K562 (cell line): Measurements from ENCODE around the gene SETD4.

Experiments used
- COPS2 ChIP-seq: fragments of 450-650 bp; conservative IDR thresholded peaks from 2 replicates; pipeline ENCODE4 v1.6.1; 2016; ENCODE audit warnings: mild to moderate bottlenecking, moderate library complexity
- EP300 ChIP-seq: IDR thresholded peaks from 2 replicates; pipeline ENCODE4 v1.6.1; 2012; ENCODE audit warnings: low read length, improper control_type of control experiment
- ERF ChIP-seq: fragments of 450-650 bp; formaldehyde crosslinking; IDR thresholded peaks from 2 replicates; pipeline ENCODE4 v1.4.0; 2020; ENCODE audit warnings: mild to moderate bottlenecking, mixed read lengths
- HDAC2 ChIP-seq: fragments of 450-650 bp; IDR thresholded peaks from 2 replicates; pipeline ENCODE4 v1.6.1; 2016; ENCODE audit warnings: mild to moderate bottlenecking
- POLR2A ChIP-seq: fragments of 450-650 bp; conservative IDR thresholded peaks from 2 replicates; pipeline ENCODE4 v1.6.1; 2016
- PTBP1 ChIP-seq: fragments of 200-400 bp; formaldehyde crosslinking; IDR thresholded peaks from 2 replicates; pipeline ENCODE4 v1.6.1; 2017; ENCODE audit warnings: low read depth, low read length
- ZNF707 ChIP-seq: fragments of 250-450 bp; sonication (Bioruptor Pico); conservative IDR thresholded peaks from 2 replicates; pipeline ENCODE4 v1.8.0; 2022; ENCODE audit warnings: inconsistent platforms, mild to moderate bottlenecking, moderate library complexity
- TF ChIP-seq, protein P1 (sequence below): sonication (generic); formaldehyde crosslinking; IDR thresholded peaks from 2 replicates; pipeline ENCODE4 v1.8.0; 2022; ENCODE audit warnings: mild to moderate bottlenecking, low read depth, missing genetic modification reagents
- TF ChIP-seq, protein P2 (sequence below): sonication (generic); formaldehyde crosslinking; IDR thresholded peaks from 2 replicates; pipeline ENCODE4 v1.8.0; 2023; ENCODE audit warnings: mild to moderate bottlenecking, missing genetic modification reagents

DNA sequence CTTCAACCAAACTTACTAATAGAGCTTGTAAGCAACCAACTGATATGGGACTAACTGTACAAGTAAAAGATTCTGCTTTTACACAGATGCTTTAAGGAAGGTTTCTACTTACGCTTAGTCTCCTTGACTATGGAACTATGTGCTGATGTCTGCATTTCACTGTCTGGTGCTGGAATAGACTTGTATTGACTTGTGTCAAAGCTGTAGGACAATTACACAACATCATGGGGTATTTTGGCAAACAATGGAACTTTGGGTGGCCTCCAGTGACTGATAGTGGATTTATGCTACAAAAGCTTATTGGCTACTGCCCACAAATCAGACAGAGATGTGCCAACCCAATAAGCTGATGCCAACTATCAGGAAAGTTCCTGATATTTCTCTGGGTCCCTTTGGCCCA lies 20.1 kb upstream of the SETD4 start:
- TF ChIP-seq, protein P1, sequence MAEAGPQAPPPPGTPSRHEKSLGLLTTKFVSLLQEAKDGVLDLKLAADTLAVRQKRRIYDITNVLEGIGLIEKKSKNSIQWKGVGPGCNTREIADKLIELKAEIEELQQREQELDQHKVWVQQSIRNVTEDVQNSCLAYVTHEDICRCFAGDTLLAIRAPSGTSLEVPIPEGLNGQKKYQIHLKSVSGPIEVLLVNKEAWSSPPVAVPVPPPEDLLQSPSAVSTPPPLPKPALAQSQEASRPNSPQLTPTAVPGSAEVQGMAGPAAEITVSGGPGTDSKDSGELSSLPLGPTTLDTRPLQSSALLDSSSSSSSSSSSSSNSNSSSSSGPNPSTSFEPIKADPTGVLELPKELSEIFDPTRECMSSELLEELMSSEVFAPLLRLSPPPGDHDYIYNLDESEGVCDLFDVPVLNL (CRISPR knock-in tag): no peak
- TF ChIP-seq ZNF707 (CRISPR knock-in tag) (no peak), PTBP1 (no peak), COPS2 (no peak), HDAC2 (no peak), EP300 (no peak), POLR2A (no peak), ERF (CRISPR knock-in tag) (no peak)
- TF ChIP-seq, protein P2, sequence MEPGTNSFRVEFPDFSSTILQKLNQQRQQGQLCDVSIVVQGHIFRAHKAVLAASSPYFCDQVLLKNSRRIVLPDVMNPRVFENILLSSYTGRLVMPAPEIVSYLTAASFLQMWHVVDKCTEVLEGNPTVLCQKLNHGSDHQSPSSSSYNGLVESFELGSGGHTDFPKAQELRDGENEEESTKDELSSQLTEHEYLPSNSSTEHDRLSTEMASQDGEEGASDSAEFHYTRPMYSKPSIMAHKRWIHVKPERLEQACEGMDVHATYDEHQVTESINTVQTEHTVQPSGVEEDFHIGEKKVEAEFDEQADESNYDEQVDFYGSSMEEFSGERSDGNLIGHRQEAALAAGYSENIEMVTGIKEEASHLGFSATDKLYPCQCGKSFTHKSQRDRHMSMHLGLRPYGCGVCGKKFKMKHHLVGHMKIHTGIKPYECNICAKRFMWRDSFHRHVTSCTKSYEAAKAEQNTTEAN (CRISPR knock-in tag): no peak
